K562 (cell line): ENCODE data around the gene DNAJA1. TPM values are rescaled to one million over a fixed set of nuclear protein-coding genes. Genes with fewer than 3 reads are reported as not detected.

ENCODE experiments used
- ATAC-seq: fragments of 200-7000 bp; cut with Tn5 transposase; 3 replicates; pipeline ENCODE4 v1.9.1; 2020; ENCODE audit warnings: moderate library complexity
- BruUV-seq: library from RNA; stranded (reverse); fragments of 400-500 nt; replicated peaks from 2 replicates; lab custom pipeline; 2021; lab: Mats Ljungman, UMichigan
- CTCF ChIA-PET: fragments of 300-600 bp; formaldehyde crosslinking; extraction: SDS; loops from one replicate; lab custom pipeline; 2021; ENCODE audit warnings: low intra/inter-chr PET ratio; lab: Yijun Ruan, JAX
- POLR2A ChIA-PET: fragments of 300-600, 350-650 bp; sonication (Branson Sonifier 250); formaldehyde crosslinking; extraction: SDS; loops from one replicate; lab custom pipeline; 2021; ENCODE audit warnings: antibody characterized with exemption, inconsistent platforms; lab: Yijun Ruan, JAX
- DNase-seq, 4 experiments: peaks; one replicate each; pipeline versions ENCODE4 v3.0.0 to v3.0.0-alpha.2; 2011 to 2018; ENCODE audit warnings: low spot score in 3 of 4, mixed read lengths in 3 of 4; ENCODE audit errors: extremely low read depth in 1 of 4
- FAIRE-seq: peaks from 2 replicates; lab custom pipeline; 2011; peaks lifted over from hg19 to GRCh38; lab: Jason Lieb, UNC
- H2AFZ ChIP-seq: 2 replicates; pipeline ENCODE4 v1.6.0; 2011; ENCODE audit warnings: low read depth, low read length, control low read depth, inconsistent platforms
- H3K27ac ChIP-seq: fragments of 200-600 bp; 3 replicates; pipeline ENCODE4 v1.8.0; 2011; ENCODE audit warnings: low read depth, mild to moderate bottlenecking, control low read depth, inconsistent platforms, low read length, moderate library complexity, mixed read lengths; ENCODE audit errors: extremely low read depth
- H3K27me3 ChIP-seq, 2 experiments: fragments of 300-600 bp in 1 of 2; 2 replicates in 1 of 2; 3 replicates in 1 of 2; pipeline versions ENCODE4 v1.6.0 to v1.8.0; 2011; ENCODE audit warnings: inconsistent platforms in 2 of 2, low read length in 2 of 2, mild to moderate bottlenecking in 1 of 2, mixed read lengths in 1 of 2, moderate library complexity in 1 of 2; ENCODE audit not compliant: control insufficient read depth in 2 of 2, insufficient read depth in 2 of 2
- H3K36me3 ChIP-seq: fragments of 300-600 bp; 3 replicates; pipeline ENCODE4 v1.8.0; 2011; ENCODE audit warnings: mild to moderate bottlenecking, low read length, inconsistent platforms; ENCODE audit not compliant: control insufficient read depth, insufficient read depth
- H3K4me1 ChIP-seq, 2 experiments: fragments of 200-600 bp in 1 of 2; replicated peaks in 1 of 2; 2 replicates in 1 of 2; 3 replicates in 1 of 2; pipeline versions ENCODE4 v1.5.1 to v1.8.0; 2011; ENCODE audit warnings: inconsistent platforms in 2 of 2, low read length in 2 of 2, mild to moderate bottlenecking in 1 of 2, mixed read lengths in 1 of 2, moderate library complexity in 1 of 2; ENCODE audit not compliant: control insufficient read depth in 2 of 2, insufficient read depth in 2 of 2
- H3K4me2 ChIP-seq: 2 replicates; pipeline ENCODE4 v1.6.1; 2011; ENCODE audit warnings: low read length, control low read depth, inconsistent platforms, mixed read lengths; ENCODE audit not compliant: insufficient read depth
- H3K4me3 ChIP-seq: fragments of 200-600 bp; sonication (generic), shearing (Covaris generic); 2 replicates; pipeline ENCODE4 v1.5.1; 2016; ENCODE audit warnings: control low read depth, inconsistent platforms
- H3K79me2 ChIP-seq: fragments of 200-600 bp; 3 replicates; pipeline ENCODE4 v1.8.0; 2011; ENCODE audit warnings: low read length, inconsistent platforms; ENCODE audit not compliant: control insufficient read depth, insufficient read depth
- H3K9ac ChIP-seq, 2 experiments: 2 replicates each; pipeline versions ENCODE4 v1.6.0 to v1.6.1; 2011; ENCODE audit warnings: low read depth in 2 of 2, low read length in 2 of 2, control low read depth in 1 of 2, inconsistent platforms in 1 of 2, mild to moderate bottlenecking in 1 of 2, mixed read lengths in 1 of 2; ENCODE audit not compliant: insufficient read depth in 1 of 2
- H3K9me1 ChIP-seq: one replicate; pipeline ENCODE4 v1.6.0; 2011; ENCODE audit warnings: inconsistent platforms, mild to moderate bottlenecking, low read length, moderate library complexity; ENCODE audit not compliant: control insufficient read depth, insufficient read depth
- H3K9me3 ChIP-seq: replicated peaks from 2 replicates; pipeline ENCODE4 v1.5.1; 2011; ENCODE audit warnings: low read depth, low read length, inconsistent platforms; ENCODE audit not compliant: control insufficient read depth, insufficient read depth
- H4K20me1 ChIP-seq: replicated peaks from 2 replicates; pipeline ENCODE4 v1.6.1; 2011; ENCODE audit warnings: low read length, inconsistent platforms, mixed read lengths; ENCODE audit not compliant: control insufficient read depth, insufficient read depth
- BRCA1 ChIP-seq, 2 experiments: fragments of 450-650 bp in 1 of 2; sonication (generic) in 1 of 2; formaldehyde crosslinking in 1 of 2; IDR thresholded peaks; 2 replicates each; pipeline versions ENCODE4 v1.5.0 to v1.6.1; 2017 to 2020; ENCODE audit warnings: mild to moderate bottlenecking in 1 of 2, missing genetic modification reagents in 1 of 2
- TAF9B ChIP-seq: fragments of 450-650 bp; IDR thresholded peaks from 2 replicates; pipeline ENCODE4 v1.6.1; 2018; ENCODE audit warnings: mild to moderate bottlenecking; ENCODE audit not compliant: partially characterized antibody
- ZBTB34 ChIP-seq: fragments of 250-450 bp; sonication (Bioruptor Pico); IDR thresholded peaks from 2 replicates; pipeline ENCODE4 v1.8.0; 2021; ENCODE audit warnings: mild to moderate bottlenecking, moderate library complexity
- ZNF121 ChIP-seq: sonication (generic); formaldehyde crosslinking; conservative IDR thresholded peaks from 2 replicates; pipeline ENCODE4 v1.8.0; 2022; ENCODE audit warnings: missing genetic modification reagents
- WGBS: fragments of 100-300 bp; shearing (Covaris generic); methylation state at CpG from one replicate; pipeline ENCODE4 v1.1.6; 2016; ENCODE audit warnings: low coverage, mixed read lengths; ENCODE audit not compliant: insufficient coverage; ENCODE audit errors: missing lambda C conversion rate; 5-methylcytosine and 5-hydroxymethylcytosine counted together
- in situ Hi-C: fragments of 300-500 bp; cut with MboI; formaldehyde crosslinking; loops from 4 replicates; pipeline ENCODE4 v1.15.0; 2018; ENCODE audit warnings: inconsistent platforms, mixed read lengths
- intact Hi-C: fragments of 100-400 bp; cut with micrococcal nuclease; formaldehyde crosslinking; loops from 2 replicates; pipeline ENCODE4 v1.14.2; 2022
- polyA plus RNA-seq, 8 experiments: library from polyadenylated mRNA; depleted of rRNA in 4 of 8; stranded (reverse) in 5 of 8; unstranded in 3 of 8; fragments of >200 nt; fragmentation: Nextera tagmentation in 2 of 8; fragmentation: Illumina TruSeq in 1 of 8; extraction: Ambion mirVana in 2 of 8; extraction: Trizol in 1 of 8; gene quantifications; 2 replicates each; pipeline versions ENCODE4 v1.2.1 to v1.2.3, GENCODE V29; 2011 to 2014; ENCODE audit warnings: inconsistent platforms in 1 of 8, missing spikeins in 1 of 8
- total RNA-seq, 7 experiments: library from RNA; depleted of rRNA in 6 of 7; stranded (reverse); fragments of >200 nt in 6 of 7; fragmentation: Illumina TruSeq in 2 of 7; extraction: Trizol in 2 of 7; gene quantifications; 2 replicates each; pipeline versions ENCODE4 v1.2.1 to v1.2.3, GENCODE V29; 2011 to 2021; ENCODE audit warnings: low replicate concordance in 1 of 7
- TF ChIP-seq, protein P1 (sequence below): fragments of 450-650 bp; formaldehyde crosslinking; conservative IDR thresholded peaks from 2 replicates; pipeline ENCODE4 v1.4.0; 2022; ENCODE audit warnings: mild to moderate bottlenecking, missing genetic modification characterization

The DNAJA1 gene
- total and polyA plus RNA-seq, 9 of the 15 experiments (the other 6 are each of a cell fraction or from before 2014, with no cell fraction given), result 109 to 359 (median 175) TPM

DNA sequence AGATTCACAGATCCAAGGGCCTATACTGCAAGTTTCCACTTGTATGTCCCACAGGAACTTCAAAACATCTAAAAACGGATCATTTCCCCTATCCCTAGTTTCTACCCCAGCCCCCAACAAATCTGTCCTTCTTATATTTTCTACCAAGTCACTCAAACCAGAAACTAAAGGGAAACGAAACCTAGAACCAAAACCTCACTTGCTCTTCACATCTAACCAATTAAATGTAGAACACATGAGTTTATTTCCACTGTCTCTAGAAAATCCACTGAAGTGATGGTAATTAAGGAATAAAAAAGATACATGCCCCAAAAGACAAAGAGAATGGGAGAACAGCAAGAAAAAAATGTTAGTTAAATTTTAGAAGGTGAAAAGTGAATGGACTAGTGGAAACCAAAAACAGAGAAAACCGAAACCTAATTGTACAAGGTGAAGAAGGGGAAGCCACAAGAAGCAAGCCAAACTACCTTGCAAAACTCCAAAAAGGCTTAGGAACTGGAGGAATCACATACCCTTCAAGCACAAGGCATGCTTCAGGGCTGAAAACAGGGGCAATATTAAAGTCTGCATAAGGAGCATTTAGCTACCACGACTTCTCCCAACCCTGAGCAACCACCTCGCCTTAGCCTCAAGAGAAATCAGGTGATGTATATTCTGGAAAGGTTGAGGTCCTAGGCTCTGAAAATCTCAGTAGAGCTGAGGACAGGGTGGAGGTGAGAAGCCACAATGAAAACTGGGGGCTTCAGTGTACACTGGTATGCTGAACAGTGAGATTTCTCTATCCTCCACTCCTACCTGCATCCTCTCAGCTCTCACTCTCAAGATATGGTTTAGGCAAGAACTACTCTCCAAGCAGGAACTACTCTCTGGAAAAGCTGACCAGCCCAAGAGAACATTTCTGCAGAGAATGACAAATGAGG, 40.3 kb downstream of the DNAJA1 start:
- no peak overlapping the region for H3K4me3 ChIP-seq
- no peak overlapping the region for H2AFZ ChIP-seq
- in situ Hi-C loops (no loop called here), intact Hi-C loops (no loop called here)
- H3K9ac ChIP-seq, result no peak overlapping the region
- no peaks in the 10 kb centered on the region for H3K9me3 ChIP-seq
- H3K9me1 ChIP-seq, result no peaks in the 10 kb centered on the region
- H3K36me3 ChIP-seq, result peaks cover 72% of the 10 kb centered on the region
- ChIA-PET POLR2A (no interaction called here), CTCF (no interaction called here)
- H3K4me2 ChIP-seq, result no peak overlapping the region
- H3K4me1 ChIP-seq, result no peaks in the 10 kb centered on the region
- ATAC-seq (no peak), DNase-seq (no peak), FAIRE-seq (no peak)
- no peaks in the 10 kb centered on the region for H3K27me3 ChIP-seq
- 0 out of 3 replicates have a peak, but pooled peaks cover 3% of the 10 kb centered on the region for H3K79me2 ChIP-seq
- WGBS, result 75% methylated on average over 5 of the region's 5 CpGs
- H3K27ac ChIP-seq, result no peak overlapping the region
- no peak for TF ChIP-seq ZNF121 (CRISPR knock-in tag)
- TF ChIP-seq, protein P1, sequence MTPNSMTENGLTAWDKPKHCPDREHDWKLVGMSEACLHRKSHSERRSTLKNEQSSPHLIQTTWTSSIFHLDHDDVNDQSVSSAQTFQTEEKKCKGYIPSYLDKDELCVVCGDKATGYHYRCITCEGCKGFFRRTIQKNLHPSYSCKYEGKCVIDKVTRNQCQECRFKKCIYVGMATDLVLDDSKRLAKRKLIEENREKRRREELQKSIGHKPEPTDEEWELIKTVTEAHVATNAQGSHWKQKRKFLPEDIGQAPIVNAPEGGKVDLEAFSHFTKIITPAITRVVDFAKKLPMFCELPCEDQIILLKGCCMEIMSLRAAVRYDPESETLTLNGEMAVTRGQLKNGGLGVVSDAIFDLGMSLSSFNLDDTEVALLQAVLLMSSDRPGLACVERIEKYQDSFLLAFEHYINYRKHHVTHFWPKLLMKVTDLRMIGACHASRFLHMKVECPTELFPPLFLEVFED, result no peak
- TF ChIP-seq ZBTB34 (CRISPR knock-in tag), result no peak
- TF ChIP-seq BRCA1 (IDR thresholded peaks at IDR 0.05), result no peak
- TF ChIP-seq BRCA1 (CRISPR knock-in tag; IDR thresholded peaks at IDR 0.05), result no peak
- TF ChIP-seq TAF9B, result no peak
- H4K20me1 ChIP-seq, result no peaks in the 10 kb centered on the region
- no TSS peak for BruUV-seq
